GM18867 (cell line): ENCODE data around the gene KCNQ1.

Source experiments
- ATAC-seq: cut with Tn5 transposase; IDR thresholded peaks from one replicate; pipeline ENCODE4 v1.9.1; 2021; ENCODE audit warnings: mild to moderate bottlenecking, moderate library complexity; ENCODE audit not compliant: unreplicated experiment

Gene KCNQ1

DNA sequence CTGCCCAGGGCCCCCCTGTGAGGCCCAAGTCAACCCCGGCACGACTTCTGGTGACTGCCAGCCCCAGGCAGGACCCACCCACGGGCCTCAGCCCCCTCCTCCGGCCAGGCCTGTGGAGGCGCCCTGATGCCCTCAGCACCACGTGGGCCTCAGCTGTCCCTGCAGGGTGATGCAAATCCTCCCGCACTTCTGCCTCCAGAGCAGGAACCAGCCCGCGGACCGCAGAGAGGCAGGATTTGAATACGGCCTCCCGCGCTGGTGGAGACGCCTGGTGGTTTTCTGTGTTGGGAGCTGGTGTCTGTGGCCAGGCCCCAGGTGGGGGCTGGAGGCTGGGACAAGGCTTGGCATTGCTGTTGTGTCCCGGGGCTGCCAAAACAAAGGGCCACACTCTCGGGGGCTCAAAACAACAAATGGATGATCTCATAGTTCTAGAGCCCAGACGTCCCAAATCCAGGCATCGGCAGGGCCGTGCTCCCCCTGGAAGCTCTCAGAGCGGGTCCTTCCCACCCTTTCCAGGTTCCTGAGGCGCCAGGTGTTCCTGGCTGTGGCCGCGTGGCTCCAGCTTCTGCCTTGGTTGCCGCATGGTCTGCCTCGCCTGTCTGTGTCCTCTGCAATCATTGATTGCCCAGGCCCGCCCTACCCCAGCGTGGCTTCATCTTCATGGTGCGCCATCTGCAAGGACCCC lies 19.9 kb upstream of the KCNQ1 start:
- ATAC-seq = no peak

DNA sequence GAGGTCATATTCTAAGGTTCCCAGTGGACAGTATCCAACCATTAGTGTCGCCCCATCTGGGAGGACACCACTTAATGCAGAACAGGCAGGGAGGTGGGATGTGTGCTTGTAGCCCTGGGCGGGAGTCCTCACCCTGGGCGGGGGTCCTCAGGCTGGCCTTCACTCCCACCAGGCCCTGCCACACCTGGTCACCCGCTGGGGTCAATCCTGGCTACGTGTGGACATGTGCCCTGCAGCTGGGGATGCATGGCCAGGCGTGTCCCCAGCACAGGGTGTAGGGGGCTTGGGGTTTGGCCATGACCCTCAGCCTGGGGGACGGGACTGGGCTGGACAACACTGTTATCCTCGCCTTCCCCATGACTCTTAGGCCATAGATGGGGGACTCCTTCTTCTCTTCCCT lies 19.3 kb upstream of the KCNQ1 start:
- ATAC-seq = no peak

DNA sequence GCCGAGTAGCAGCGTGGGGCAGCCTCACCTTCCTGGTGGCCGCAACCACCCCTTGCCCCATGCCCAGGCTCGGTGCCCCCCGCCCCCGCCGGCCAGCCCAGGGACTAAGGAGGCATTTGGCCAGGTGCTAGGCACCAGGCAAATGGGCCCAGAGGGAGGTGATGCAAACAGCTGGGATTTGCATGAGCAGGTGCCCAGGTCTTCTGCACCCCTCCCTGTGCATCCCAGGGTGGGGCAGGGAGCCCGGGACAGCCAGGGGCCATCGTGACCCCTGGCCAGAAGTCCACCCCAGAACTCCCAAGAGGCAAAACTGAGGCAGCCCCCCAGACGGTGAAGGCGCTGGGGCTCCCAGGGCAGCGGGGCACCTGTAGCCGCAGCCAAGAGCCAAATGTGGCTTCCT lies 18.6 kb upstream of the KCNQ1 start:
- ATAC-seq = no peak

DNA sequence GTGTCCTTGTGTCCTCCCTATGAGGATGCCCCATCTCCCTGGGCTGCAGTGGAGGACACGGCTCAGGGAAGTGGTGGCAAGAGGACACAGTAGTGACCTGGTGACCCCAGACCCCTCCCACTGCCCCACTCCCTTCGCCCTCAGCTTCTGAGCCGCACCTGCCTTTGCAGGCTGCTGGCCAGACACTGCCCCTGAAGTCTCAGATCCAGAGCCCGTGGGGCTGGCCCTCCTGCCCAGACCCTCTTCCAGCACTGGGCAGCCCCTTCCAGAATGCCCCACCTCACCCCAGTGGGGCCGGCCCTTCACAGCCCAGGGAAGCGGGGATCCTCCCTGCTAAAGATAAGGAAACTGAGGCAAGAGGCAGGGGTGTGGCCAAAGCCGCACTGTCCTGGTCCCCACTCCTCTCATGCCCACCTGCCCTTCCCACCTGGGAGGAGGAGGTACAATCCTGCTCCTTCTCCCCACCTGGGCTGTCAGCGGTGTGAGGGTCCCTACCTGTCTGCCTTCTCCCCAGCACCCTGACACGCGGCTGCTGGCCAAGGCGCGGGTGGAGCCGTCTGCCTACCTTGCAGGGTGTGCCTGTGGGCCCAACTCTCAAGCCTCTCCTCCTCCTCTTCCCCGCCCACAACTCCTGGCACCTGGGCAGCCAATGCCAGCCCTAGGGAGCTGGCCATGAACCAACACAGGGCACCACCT lies 17.8 kb upstream of the KCNQ1 start:
- no peak for ATAC-seq

DNA sequence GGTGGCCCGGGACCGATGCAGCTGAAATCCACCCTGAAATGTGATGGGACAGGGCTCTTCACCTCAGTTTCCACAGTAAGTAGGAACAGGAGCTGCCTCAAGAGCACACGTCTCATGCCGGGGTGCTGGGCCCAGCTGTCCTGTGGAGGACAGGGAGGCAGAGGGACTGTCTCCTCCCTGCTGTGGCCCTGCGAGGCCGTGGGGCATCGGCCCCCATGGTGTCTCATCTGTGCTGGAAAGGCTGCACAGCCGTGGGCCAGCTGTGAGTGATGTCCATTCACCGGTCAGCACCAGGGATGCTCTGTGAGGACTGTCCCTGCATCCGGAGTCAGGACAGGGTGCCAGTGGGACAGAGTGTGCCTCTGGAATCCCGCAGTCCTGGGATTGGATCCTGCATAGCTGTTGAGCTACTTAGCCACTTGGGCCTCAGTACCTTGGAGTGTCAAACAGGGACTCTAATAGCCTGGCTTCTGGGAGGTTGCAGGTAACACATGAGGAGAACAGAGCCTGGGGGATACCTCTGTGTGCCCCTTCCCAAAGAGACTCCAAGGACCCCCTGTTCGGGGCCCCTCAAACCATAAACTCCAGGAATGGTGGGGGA lies 17.0 kb upstream of the KCNQ1 start:
- no peak for ATAC-seq

DNA sequence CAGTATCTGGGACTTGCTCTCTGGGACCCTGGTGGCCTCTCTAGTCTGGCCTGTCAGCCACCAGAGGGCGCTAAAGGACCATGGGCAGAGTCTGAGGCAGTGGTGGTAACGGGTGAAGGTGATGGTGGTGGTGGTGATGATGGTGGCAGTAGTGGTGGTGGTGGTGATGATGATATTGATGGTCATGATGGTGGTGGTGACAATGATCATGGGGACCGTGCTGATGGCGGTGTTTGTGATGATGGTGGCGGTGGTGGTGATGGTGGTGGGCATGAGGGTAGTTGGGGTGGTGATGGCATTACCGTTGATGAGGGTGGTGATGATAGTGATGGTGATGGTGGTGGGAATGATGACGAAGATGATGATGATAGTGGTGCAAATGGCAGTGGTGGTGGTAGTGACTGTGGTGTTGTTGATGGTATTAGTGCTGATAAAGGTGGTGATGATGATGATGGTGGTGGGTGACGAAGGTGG lies 16.4 kb upstream of the KCNQ1 start:
- ATAC-seq = no peak

DNA sequence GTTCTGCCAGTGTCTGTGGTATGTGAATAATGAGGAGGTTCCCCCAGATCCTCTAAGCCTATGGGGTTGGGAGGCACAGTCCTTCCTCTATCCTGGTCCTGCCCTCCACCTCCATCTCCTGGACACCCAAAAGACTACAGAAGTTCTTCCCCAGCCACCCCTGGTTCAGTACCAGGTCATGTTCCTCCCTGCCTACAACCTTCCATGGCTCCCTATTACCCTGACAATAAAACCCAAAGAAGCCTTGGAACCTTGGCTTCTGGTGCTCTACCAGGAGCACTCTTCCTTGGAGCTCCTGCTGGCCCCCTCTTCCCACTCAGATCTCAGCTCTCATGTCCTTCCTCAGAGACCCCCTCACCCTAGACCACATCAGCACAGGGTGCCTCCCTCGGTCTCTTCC lies 13.4 kb upstream of the KCNQ1 start:
- ATAC-seq = no peak

DNA sequence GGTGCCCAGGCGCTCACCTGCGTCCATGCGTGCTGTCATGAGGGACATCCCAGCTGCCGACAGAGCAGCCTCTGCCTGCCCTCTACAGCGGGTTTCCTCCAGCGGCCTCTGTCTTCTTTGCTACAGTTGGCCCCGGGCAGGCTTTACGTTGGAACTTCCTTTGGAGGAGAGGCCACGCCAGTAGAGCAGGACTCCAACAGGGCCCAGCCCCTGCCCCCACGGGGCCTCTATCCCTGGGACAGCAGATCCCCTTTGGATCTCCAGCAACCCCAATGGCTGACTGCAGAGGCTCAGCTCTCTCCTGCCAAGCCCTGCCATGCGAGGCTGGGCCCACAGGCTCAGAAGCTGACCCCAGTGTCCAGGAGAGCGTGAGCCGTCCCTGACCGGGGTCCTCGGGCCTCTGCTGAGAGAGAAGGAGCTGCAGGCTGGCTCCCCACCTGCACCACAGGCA lies 12.6 kb upstream of the KCNQ1 start:
- no peak for ATAC-seq

DNA sequence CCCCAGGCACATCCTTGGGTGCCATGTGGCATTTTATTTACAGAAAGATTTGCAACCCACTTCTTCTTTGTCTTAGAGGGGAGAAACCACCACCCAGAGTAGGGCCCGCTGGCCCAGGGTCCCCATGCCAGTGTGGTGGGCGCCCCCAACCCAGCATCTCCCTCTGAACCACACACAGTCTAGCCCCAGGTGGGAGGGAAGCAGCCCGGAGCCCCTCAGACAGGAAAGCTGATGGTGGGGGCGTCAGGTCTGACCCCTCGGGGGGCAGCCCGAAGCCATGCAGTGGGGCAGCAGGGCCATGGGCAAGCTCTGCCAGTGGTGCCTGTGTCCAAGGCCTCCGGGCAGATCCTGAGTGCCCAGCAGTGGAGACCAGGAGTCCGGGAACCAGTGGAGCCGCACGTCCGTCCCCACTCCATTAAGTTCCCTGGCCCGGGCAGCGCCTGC lies 12.2 kb upstream of the KCNQ1 start:
- ATAC-seq = no peak

DNA sequence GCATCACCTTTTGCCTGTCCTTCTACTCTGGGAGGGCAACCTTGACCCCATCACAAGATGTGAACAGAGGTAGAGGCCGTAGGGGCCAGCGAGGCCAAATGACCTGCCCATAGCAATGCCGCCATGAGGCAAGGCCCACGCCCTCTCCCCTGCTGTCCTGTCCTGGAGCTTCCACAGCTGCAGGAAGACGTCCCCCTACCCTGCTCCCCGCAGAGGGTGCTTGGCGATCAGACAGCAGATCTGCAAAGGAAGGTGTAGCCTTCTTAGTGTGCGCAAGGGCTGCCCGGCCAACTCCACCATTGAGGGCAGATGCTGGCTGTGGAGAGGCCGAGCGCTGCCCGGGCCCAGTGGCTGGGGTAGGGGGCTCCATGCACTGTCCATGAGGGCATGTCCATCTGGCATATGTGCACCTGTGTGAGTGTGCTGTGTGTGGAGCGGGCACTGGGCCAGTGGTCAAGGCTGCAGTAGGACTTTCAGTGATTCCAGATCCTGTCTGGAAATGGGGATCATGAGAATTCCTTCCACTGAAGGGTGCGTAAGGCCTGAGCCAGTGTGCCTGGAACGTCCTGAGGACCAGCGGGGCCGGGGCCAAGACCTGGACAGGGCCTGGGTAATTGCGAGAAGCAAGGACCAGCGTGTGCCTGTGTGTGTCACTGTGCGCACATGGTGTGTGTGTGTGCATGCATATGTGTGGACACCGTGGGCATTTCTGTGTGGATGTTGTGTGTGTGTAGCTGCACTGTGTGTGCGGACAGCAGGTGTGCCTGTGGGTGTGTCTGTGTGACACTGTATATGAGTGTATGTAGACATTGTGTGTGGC lies 11.5 kb upstream of the KCNQ1 start:
- ATAC-seq = no peak

DNA sequence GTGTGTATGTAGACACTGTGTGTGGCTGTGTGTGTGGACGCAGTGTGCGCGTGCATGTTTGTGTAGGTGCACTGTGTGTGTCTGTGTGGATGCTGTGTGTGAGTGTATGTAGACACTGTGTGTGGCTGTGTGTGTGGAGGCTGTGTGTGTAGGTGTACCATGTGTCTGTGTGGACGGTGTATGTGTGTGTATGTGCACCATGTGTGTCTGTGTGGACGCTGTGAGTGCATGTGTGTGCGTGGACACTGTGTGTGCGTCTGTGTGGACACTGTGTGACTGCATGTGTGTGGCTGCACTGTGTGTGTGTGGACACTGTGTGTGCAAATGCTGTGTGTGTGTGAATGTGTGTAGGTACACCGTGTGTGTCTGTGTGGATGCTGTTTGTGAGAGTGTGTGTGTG lies 10.8 kb upstream of the KCNQ1 start:
- no peak for ATAC-seq

DNA sequence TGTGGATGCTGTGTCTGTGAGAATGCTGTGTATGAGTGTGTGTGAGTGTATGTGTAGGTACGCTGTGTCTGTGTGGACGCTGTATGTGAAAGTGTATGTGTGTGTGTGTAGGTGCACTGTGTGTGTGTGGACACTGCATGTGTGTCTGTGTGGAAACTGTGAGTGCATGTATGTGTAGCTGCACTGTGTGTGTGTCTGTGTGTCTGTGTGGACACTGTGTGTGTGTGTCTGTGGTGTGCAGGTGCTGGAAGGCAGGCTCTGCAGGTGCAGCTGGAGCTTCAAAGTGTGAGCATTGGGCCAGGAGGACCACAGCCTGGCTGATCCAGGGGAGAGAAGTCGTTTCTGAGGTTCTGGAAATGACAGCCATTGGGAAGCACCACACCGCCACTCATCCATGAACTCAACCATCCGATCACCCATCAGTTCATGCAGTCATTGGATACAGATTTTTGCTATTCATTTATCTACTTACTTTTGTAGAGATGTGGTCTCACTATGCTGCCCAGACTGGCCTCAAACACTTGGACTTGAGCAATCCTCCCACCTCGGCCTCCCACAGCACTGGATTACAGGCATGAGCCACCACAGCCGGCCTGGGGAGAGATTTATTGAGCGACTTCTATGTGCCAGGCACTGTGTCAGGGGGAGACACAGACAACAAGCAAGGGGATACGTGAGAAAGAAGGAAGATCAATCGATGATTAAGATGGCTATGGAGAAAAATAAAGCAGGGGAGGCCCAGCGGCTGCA lies 10.1 kb upstream of the KCNQ1 start:
- ATAC-seq = no peak

DNA sequence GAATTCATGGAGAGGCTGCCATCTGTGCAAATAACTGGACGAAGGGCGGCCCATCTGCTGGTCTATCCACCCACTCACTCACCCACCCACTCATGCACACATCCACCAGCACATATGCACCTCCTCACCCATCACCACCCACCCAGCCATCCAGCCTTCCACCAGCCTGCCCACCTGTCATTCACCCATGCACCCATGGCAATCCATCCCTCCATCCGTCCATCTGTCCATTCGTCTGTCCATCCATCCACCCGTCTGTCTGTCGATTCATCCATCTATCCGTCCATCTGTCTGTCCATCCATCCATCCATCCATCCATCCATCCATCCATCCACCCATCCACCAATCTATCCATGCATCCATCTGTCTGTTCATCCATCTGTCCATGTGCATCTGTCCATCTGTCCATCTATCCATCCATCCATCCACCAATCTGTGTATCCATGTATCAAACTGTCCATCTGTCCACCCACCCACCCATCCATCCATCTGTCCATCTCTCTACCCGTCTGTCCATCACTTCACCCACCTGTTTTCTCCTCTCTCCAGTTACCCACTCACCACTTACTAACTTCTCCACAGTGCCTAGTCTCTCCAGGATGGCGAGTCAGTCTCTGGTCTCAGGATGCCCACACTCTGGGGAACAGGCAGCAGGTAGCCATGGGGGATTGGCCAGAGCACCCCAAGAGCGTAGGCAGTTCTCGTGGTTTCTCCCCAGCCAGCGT lies 9.4 kb upstream of the KCNQ1 start:
- no peak for ATAC-seq

DNA sequence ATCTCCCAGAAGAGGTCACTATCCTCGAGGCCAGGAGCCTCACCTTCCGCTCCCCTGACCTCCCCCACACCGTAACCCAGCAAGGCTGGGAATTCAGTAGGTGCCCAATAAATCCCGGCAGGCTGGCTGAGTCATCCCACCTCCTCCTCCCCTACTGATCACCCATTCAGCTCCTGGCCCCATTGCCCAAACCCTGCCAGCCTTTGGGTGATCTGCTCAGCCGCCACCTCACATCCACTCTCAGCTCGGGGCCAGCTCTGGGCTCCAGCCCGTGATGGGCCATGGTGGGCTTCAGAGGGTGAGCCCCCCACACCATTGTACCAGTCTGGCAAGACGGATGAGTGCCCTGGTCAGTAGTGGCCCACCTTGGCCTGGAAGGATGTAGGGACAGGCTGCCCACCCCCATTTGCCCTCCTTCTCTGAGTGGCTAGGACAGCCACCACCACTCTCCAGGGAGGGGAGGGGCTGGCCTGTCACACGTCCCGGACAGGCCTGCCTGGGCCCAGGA lies 8.7 kb upstream of the KCNQ1 start:
- ATAC-seq = no peak

DNA sequence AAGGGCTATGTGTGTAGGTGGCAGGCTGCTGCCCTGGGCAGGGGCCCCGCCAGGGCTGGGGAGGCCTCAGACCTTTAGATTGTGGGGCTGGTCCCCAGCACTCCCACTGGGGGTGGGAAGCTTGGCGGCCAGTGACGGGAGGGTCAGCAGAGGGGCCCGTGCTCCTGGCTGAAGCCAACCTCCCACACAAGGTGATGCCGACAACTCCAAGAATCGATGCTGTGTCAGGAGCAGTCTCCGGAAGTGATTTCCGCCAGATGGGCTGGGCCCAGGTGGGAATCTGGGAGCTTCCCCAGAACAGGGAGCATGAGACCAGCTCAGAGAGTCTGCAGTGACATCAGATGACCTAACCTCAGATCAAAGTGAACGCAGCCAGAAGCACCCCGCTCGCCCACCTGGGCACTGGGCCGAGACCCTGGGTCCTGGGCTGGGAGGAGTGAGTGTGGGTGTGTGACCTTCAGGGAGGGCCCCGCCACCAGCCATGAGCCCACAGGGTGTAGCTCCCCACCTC lies 8.2 kb upstream of the KCNQ1 start:
- no peak for ATAC-seq

DNA sequence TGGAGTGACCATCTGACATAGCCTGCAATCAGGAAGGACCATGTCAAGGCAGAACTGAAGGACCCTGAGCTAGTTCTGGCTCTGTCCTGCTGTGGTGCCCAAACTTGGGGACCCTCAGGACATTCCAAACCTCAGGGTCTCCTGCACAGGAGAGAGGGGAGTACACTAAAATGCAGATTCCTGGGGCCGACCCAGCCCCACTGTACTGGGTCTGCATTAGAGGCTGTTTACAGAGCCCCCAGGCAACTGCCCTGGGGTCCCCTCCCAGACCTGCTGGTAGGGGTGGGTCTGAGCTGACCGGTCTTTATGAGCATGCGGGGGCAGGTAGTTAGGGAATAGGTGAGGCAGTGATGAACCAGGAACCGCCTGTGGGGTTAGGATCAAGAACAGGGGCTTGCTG lies 7.3 kb upstream of the KCNQ1 start:
- ATAC-seq = no peak

DNA sequence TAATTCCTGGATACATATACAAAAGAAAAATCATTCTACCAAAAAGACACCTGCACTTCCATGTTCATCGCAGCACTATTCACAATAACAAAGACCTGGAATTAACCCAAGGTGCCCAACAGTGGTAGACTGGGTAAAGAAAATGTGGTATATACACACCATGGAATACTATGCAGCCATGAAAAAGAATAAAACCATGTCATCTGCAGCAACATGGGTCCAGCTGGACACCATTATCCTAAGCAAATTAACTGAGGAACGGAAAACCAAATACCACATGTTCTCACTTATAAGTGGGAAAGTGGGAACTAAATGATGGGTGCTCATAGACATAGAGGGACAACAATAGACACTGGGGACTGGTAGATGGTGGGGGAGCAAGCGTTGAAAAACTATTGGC lies 5.0 kb upstream of the KCNQ1 start:
- ATAC-seq = no peak

DNA sequence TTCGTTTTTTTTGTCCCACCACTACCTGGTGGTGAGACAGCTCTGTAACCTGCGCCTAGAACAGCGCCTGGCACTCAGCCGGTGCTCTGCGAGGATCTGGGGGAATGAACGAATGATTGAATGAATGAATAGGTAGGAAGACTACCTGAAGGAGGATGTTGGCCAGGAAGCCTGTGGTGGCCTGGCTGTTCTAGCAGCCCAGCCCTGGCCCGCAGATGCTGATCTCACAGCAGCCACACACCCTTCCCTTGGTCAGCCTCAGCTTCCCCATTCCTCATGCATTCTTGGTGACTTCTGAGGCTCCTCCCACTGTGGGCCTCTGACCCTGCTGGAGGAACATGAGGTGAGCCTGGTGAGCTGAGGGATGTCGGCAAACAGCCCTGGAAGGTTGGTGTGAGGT lies 4.2 kb upstream of the KCNQ1 start:
- no peak for ATAC-seq

DNA sequence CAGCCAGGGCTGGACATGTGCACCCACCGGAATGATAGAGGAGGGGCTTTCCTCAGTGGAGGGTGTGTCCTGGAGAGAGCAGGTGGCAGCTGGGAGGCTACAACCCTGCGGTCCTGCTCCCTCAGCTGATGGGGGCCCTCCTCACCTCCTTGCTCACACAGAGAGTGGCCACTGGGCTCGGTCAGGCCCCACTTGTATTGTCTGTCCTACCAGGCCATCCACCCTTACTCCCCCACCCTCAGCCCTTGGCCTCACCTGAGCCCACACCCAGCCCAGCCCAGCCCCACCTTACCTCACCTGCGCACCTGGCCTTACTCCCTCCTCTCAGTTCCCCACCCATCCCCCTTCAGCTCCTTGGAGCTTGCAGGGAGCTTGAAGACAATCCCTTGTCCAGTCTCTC lies 3.6 kb upstream of the KCNQ1 start:
- ATAC-seq = no peak

DNA sequence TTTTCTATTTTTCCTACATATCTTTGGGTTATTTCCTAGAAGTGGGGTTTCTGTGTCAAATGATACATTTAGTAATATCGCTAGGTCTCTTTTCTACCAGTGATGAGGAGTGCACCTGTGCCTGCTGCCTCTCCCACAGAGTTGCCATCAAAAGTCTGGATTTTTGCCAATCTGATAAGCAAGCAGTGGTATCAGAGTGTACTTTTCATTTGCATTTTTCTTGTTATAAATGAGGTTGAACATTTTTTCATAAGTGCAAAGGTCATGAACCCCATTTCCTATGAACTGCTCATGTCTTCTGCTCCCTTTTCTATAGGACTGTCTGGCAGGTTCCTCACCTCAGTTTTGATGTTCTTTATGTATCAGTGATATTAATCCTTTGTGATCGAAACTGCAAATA lies 2.2 kb upstream of the KCNQ1 start:
- no peak for ATAC-seq
